Ishikawa (cell line): ENCODE data around the gene MYH14.

Experiments used
- CEBPB ChIP-seq: IDR thresholded peaks from 2 replicates; pipeline ENCODE4 v1.6.1; 2012
- CREB1 ChIP-seq: IDR thresholded peaks from 2 replicates; pipeline ENCODE4 v1.6.1; 2012; ENCODE audit warnings: low read depth
- EGR1 ChIP-seq: IDR thresholded peaks from 2 replicates; pipeline ENCODE4 v1.6.1; 2012
- EP300 ChIP-seq: IDR thresholded peaks from 2 replicates; pipeline ENCODE4 v1.6.1; 2012; ENCODE audit warnings: borderline replicate concordance
- FOXM1 ChIP-seq: IDR thresholded peaks from 2 replicates; pipeline ENCODE4 v1.6.1; 2012; ENCODE audit warnings: low read depth, borderline replicate concordance
- MAX ChIP-seq: IDR thresholded peaks from 2 replicates; pipeline ENCODE4 v1.6.1; 2012
- NFIC ChIP-seq: IDR thresholded peaks from 2 replicates; pipeline ENCODE4 v1.6.1; 2012
- RAD21 ChIP-seq: IDR thresholded peaks from 2 replicates; pipeline ENCODE4 v1.6.1; 2012; ENCODE audit warnings: low read depth
- REST ChIP-seq: IDR thresholded peaks from 2 replicates; pipeline ENCODE4 v1.6.1; 2012; ENCODE audit warnings: low read depth, mild to moderate bottlenecking
- TAF1 ChIP-seq: IDR thresholded peaks from 2 replicates; pipeline ENCODE4 v1.6.1; 2012; ENCODE audit warnings: low read depth, mild to moderate bottlenecking
- TCF12 ChIP-seq: IDR thresholded peaks from 2 replicates; pipeline ENCODE4 v1.6.1; 2012; ENCODE audit warnings: low read depth
- TEAD4 ChIP-seq: IDR thresholded peaks from 2 replicates; pipeline ENCODE4 v1.6.1; 2012
- USF1 ChIP-seq: IDR thresholded peaks from 2 replicates; pipeline ENCODE4 v1.6.1; 2012
- YY1 ChIP-seq: IDR thresholded peaks from 2 replicates; pipeline ENCODE4 v1.6.1; 2012; ENCODE audit warnings: low read depth
- ZBTB7A ChIP-seq: IDR thresholded peaks from 2 replicates; pipeline ENCODE4 v1.6.1; 2012; ENCODE audit warnings: low read depth

Gene MYH14

GRCh38 chr19:50203281-50204080 is at the start of gene MYH14:
MYH14 (plus strand) TSS chr19:50203622; CDS start chr19:50210366, 6,744 bp downstream.
- TF ChIP-seq EGR1 = peak; percentile 46; the same call in 1 of the 2 replicates
- peak; percentile 34 for TF ChIP-seq MAX
- peak; percentile 45; the same call in 1 of the 2 replicates for TF ChIP-seq TCF12
- peak; percentile 30 for TF ChIP-seq EP300
- peak; percentile 65 for TF ChIP-seq TAF1
- no peak for TF ChIP-seq YY1
- no peak for TF ChIP-seq RAD21

GRCh38 chr19:50154529-50154928 is 48.9 kb upstream of the MYH14 start:
- TF ChIP-seq TAF1 = no peak
- TF ChIP-seq TEAD4 = no peak
- no peak for TF ChIP-seq REST
- TF ChIP-seq EGR1 = no peak
- TF ChIP-seq YY1 = no peak
- TF ChIP-seq MAX = no peak
- no peak for TF ChIP-seq FOXM1

- TF ChIP-seq TAF1 (no peak), CREB1 (no peak), REST (no peak), EGR1 (no peak), FOXM1 (no peak), NFIC (no peak), USF1 (no peak), ZBTB7A (no peak), TEAD4 (no peak), EP300 (no peak), YY1 (no peak)
Observed at GRCh38 chr19:50155520-50156109, 47.8 kb upstream of the MYH14 start.

GRCh38 chr19:50158577-50158976 is 44.8 kb upstream of the MYH14 start:
- TF ChIP-seq EGR1 (no peak), USF1 (peak; percentile 83), NFIC (no peak), TEAD4 (no peak), TCF12 (no peak)

- TF ChIP-seq EP300 = no peak
- TF ChIP-seq RAD21 = no peak
Observed at GRCh38 chr19:50159078-50159477, 44.3 kb upstream of the MYH14 start.

GRCh38 chr19:50162988-50163387 is 40.4 kb upstream of the MYH14 start, which contains the start of gene IZUMO2:
IZUMO2 (minus strand) TSS chr19:50163281; CDS start chr19:50163194, 87 bp downstream.
- TF ChIP-seq USF1 (no peak), RAD21 (no peak), CREB1 (no peak), TEAD4 (no peak), TAF1 (no peak), MAX (no peak), EP300 (no peak), TCF12 (no peak), CEBPB (no peak), FOXM1 (no peak), NFIC (no peak), YY1 (no peak), EGR1 (no peak), ZBTB7A (no peak), REST (no peak)
